HUES48 (cell line): Measurements from ENCODE around the gene CASQ2.

Source experiments
- H3K27ac ChIP-seq: one replicate; pipeline ENCODE4 v1.7.0; 2013; ENCODE audit warnings: low read depth, low read length, inconsistent platforms
- H3K27me3 ChIP-seq: 2 replicates; pipeline ENCODE4 v1.6.1; 2013; ENCODE audit warnings: mild to moderate bottlenecking, low read length; ENCODE audit not compliant: control insufficient read depth, insufficient read depth
- H3K36me3 ChIP-seq: 2 replicates; pipeline ENCODE4 v1.6.1; 2013; ENCODE audit warnings: low read length; ENCODE audit not compliant: control insufficient read depth, insufficient read depth
- H3K4me1 ChIP-seq: 2 replicates; pipeline ENCODE4 v1.6.1; 2013; ENCODE audit warnings: mild to moderate bottlenecking, low read length; ENCODE audit not compliant: control insufficient read depth, insufficient read depth
- H3K4me3 ChIP-seq: 2 replicates; pipeline ENCODE4 v1.5.1; 2013; ENCODE audit warnings: mild to moderate bottlenecking, low read depth, low read length
- H3K9ac ChIP-seq: 2 replicates; pipeline ENCODE4 v1.6.1; 2013; ENCODE audit warnings: mild to moderate bottlenecking, low read depth, low read length, moderate library complexity
- H3K9me3 ChIP-seq: 2 replicates; pipeline ENCODE4 v1.6.1; 2013; ENCODE audit warnings: low read length; ENCODE audit not compliant: control insufficient read depth, insufficient read depth

CASQ2 gene

DNA sequence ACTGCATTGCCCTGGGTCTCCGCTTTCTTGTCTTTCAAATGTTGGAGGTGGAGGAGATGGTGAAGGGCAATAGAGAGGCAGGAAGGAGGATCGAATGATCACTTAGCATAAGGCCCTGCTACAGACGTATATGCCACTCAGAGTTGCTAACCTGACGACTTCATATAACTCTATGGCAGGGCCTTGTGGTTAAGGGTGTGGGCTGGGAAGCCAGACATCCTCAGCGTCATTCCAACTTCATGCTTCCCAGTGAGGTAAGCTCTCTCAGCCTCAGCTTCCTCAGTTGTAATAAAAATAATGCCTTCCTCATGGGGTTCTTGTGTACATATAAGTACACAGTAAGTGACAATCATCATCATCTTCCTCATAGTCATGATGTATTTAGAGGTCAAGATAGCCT, 54.6 kb downstream of the CASQ2 start:
- Histone ChIP-seq H3K4me1 (peaks cover 7% of the 10 kb centered on the region; the same call in 1 of the 2 replicates), H3K9me3 (no peaks in the 10 kb centered on the region), H3K9ac (no peak overlapping the region), H3K27me3 (no peaks in the 10 kb centered on the region), H3K36me3 (no peaks in the 10 kb centered on the region), H3K27ac (peak overlapping the region; percentile 64), H3K4me3 (no peak overlapping the region)

DNA sequence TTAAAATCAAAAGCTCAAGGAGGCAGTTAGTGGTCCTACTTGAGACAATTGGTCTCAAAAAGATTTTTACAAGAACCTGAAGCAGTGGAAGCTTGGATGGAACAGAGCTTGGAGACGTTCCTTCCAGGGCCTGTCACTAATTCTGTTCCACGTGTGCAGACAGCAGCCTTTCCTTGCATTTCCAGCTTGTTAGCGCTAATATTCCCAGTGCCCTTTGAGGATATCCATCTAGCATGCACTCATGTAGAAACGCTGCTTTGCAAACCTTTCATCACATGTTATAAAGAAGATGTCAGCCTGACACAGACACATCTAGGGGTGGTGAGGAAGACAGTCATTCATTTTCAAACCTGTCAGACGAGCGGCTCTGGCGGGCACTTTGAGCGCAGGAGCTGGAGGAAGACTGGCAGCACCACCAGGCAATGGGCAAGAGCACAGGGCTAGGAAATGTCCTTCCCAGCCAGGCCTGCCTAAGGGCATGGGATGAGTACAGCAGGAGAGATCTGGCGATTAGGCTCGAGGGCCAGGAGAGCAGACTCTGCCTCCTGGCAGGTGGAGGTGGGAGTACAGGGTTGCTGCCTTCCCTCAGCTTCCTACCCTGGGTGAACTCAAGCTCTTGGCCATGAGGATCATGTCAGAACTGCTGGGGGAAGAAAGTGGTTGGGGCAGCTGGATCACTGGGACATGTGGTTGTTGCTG, 55.5 kb downstream of the CASQ2 start:
- Histone ChIP-seq H3K27ac (no peak overlapping the region), H3K4me1 (peaks cover 7% of the 10 kb centered on the region; the same call in 1 of the 2 replicates), H3K36me3 (no peaks in the 10 kb centered on the region), H3K9ac (no peak overlapping the region), H3K9me3 (no peaks in the 10 kb centered on the region), H3K4me3 (no peak overlapping the region), H3K27me3 (no peaks in the 10 kb centered on the region)

DNA sequence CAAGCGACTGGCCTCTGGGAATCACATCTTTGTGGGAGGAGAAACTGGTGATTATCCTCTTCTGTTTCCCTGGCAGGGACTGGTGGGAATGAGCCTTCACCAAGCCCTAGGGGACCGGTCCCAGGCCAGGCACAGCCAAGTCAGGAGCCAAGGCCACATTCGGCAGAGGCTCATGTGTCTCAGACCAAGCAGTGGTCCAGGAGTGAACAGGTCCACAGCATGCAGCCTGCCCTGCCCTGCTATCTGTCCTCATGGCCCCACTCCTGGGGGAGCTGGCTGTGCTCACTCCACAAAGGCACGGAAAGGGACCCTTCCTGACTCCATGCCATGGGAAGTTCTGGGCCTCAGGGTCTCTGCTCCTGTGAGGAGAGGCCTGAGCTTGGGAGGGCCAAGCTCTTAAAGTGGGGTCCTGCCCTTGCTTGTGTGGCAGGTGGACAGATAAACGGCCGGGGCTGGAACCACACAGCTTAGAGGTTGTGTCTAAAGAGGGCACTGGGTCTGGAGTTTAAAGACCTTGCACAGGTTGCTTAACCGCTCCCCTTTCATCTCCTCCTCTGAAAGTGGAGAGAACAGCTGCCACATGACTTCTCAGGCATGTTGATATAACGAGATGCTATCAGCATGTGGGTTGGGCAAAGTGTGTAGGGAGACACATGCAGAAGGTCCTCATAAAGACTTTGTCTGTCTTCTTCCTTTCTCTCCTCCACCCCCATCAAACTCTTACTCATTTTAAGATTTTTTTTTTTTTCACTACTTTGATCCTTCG, 57.5 kb downstream of the CASQ2 start:
- Histone ChIP-seq H3K36me3 (no peaks in the 10 kb centered on the region), H3K4me1 (peaks cover 12% of the 10 kb centered on the region), H3K27ac (no peak overlapping the region), H3K4me3 (no peak overlapping the region), H3K27me3 (no peaks in the 10 kb centered on the region), H3K9ac (no peak overlapping the region), H3K9me3 (no peaks in the 10 kb centered on the region)

DNA sequence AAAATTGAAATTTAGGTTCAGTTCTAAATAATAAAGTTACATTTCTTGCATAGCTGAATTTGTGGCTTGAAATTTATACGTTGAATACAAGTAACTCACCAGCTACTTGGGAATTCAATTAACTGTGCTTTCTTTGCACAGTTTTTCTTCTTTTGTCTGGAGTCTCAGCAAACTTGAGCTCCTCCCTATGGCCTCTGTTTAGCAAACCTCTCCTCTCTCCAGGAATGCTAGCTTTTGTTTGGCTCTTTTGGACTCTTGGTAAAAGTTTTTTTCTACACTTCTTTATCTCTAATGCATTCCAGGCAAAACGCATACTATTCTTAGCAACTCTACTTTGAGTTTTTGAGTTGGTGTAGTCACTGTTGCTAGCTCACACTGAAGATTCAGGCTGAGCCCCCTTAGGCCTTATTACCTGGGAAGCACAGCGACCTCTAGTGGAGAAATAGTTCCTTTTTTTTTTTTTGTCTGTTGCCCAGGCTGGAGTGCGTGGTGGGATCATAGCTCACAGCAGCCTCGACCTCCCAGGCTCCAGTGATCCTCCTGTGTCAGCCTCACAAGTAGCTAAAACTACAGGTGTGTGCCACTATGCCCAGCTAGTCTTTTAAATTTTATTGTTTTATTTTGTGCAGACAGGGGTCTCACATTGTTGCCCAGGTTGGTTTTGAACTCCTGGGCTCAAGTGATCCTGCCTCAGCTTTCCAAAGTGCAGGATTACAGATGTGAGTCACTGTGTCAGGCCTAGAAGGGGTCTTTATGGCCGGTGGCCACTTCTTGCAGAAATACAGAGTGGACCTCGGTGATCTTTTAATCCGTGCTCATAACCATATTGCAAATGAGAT, 61.7 kb downstream of the CASQ2 start:
- H3K4me3 ChIP-seq, result no peak overlapping the region
- H3K4me1 ChIP-seq, result peaks cover 5% of the 10 kb centered on the region; the same call in 1 of the 2 replicates
- H3K27ac ChIP-seq, result peak overlapping the region; percentile 10
- H3K36me3 ChIP-seq, result no peaks in the 10 kb centered on the region
- H3K9me3 ChIP-seq, result no peaks in the 10 kb centered on the region
- H3K27me3 ChIP-seq, result no peaks in the 10 kb centered on the region
- H3K9ac ChIP-seq, result no peak overlapping the region

DNA sequence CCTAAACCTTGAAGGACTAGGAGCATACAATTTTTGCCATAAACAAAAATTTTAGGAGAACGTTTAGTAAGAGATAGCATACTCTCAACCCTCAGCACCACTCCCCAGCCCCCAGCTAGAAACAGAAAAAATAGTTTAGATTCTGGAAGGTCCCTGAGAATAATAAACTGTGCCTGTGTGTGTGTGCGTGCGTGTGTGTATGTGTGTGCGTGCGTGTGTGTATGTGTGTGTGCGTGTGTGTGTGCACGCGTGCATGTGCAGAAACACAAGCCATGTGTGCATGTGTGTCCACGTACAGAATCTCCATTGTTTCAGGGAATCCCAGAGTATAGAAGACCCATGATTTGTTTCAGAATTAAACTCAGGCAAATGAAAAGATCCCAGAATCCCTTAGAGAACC, 62.6 kb downstream of the CASQ2 start:
- H3K4me1 ChIP-seq, result peaks cover 5% of the 10 kb centered on the region; the same call in 1 of the 2 replicates
- no peaks in the 10 kb centered on the region for H3K27me3 ChIP-seq
- no peaks in the 10 kb centered on the region for H3K36me3 ChIP-seq
- H3K4me3 ChIP-seq, result no peak overlapping the region
- H3K27ac ChIP-seq, result no peak overlapping the region
- H3K9me3 ChIP-seq, result no peaks in the 10 kb centered on the region
- no peak overlapping the region for H3K9ac ChIP-seq

DNA sequence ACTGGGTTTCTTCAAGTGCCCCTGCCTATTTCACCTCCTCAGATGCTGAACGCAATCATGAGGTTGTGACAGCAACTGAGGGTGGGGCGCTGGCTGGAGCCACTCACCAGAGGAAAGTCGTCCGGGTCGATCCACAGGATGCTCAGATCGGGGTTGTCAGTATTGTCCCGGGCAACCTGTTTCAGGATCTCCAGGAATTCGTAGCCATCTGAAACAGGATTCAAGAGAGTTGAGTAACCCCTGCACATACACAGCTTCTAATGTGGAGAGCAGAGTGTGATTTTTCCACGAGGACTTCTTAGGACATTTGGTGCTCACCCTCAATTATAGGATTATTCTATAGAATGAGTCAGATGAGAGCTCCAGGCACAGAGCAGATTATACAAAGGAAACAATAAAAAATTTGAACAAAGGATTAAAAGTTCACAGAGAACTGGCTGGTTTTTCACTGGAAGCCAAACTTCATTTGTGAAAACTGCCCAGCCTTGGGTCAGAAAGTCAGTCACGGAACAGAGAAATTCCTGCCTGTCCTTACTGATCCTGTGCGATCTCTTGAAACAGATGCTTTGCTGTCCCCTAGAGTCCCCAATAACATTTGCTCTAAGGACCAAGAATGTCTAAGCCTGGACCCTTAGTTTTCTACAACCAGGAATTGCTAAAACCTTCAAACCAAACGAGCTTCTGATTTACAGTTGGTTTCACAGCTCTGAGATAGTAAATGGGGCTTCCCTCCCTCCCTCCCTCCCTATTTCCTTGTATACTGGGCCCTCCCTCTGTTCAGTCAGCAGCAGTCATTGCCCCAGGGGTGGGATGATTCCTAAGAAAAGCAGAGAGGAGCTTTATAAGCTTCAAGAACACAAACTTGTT, 63.2 kb downstream of the CASQ2 start:
- H3K4me3 ChIP-seq, result no peak overlapping the region
- no peaks in the 10 kb centered on the region for H3K9me3 ChIP-seq
- no peaks in the 10 kb centered on the region for H3K36me3 ChIP-seq
- no peaks in the 10 kb centered on the region for H3K27me3 ChIP-seq
- no peak overlapping the region for H3K9ac ChIP-seq
- peaks cover 5% of the 10 kb centered on the region; the same call in 1 of the 2 replicates for H3K4me1 ChIP-seq
- H3K27ac ChIP-seq, result no peak overlapping the region

DNA sequence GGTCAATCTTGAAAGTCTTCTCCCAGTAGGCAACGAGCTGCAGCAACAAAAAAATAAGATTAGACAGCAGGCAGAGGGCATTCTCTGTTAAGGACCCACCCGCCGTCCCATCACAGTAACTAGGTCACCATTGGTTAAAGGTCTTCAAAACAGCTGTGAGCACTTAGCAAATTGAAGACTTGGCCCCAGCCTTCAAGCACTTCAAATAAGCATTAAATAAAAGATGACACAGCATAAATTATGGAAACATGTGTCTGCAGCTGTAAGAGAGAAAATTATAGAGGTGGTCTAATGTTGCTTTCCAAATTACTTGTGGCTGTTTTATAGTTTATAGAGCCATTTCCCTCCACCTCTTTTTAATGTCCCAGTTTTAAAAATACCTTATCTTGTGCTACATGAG, 65.6 kb downstream of the CASQ2 start:
- Histone ChIP-seq H3K36me3 (no peaks in the 10 kb centered on the region), H3K9me3 (no peaks in the 10 kb centered on the region), H3K27me3 (no peaks in the 10 kb centered on the region), H3K4me3 (no peak overlapping the region), H3K4me1 (peaks cover 5% of the 10 kb centered on the region; the same call in 1 of the 2 replicates), H3K9ac (no peak overlapping the region), H3K27ac (no peak overlapping the region)

DNA sequence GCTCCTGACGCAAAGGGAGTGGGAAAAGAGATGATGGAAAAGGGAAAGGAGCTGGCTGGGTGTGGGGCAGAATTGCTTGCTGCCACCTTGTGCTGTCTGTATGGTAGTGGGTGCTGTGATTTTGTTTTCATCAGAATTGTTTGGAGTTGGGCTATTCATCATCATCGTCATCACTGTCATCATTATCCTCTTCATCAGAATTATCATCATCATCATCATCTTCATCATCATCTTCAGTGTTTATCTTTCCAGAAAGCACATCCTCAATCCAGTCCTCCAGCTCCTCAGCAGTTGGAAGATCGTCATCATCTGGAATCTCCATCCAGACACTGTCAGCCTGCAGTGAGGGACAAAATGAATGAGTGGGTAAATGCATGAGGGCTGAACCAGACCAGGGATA, 67.4 kb downstream of the CASQ2 start:
- Histone ChIP-seq H3K9ac (no peak overlapping the region), H3K4me3 (no peak overlapping the region), H3K27ac (no peak overlapping the region), H3K27me3 (no peaks in the 10 kb centered on the region), H3K9me3 (no peaks in the 10 kb centered on the region), H3K4me1 (no peaks in the 10 kb centered on the region), H3K36me3 (no peaks in the 10 kb centered on the region)

DNA sequence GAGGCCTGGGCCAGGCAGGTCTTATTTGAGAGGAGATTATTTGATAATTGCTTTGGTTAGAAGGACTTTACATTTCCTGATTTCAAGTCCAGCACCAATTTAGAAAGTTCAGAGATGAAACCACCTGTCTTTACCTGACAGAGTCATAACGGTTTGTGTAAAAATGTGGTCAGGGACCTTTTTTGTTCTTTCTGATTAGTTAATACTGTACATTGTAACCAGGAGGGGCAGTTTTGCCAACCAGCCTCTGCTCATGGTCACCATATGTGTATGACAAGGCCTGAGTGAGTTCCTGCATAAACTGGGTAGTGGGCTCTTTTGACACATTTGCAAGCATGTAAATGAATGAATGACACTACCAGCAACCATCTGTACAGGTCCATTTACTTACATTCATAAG, 70.9 kb downstream of the CASQ2 start:
- H3K4me3 ChIP-seq, result no peak overlapping the region
- H3K27ac ChIP-seq, result no peak overlapping the region
- no peaks in the 10 kb centered on the region for H3K9me3 ChIP-seq
- H3K27me3 ChIP-seq, result no peaks in the 10 kb centered on the region
- no peaks in the 10 kb centered on the region for H3K36me3 ChIP-seq
- peaks cover 10% of the 10 kb centered on the region for H3K4me1 ChIP-seq
- H3K9ac ChIP-seq, result no peak overlapping the region

DNA sequence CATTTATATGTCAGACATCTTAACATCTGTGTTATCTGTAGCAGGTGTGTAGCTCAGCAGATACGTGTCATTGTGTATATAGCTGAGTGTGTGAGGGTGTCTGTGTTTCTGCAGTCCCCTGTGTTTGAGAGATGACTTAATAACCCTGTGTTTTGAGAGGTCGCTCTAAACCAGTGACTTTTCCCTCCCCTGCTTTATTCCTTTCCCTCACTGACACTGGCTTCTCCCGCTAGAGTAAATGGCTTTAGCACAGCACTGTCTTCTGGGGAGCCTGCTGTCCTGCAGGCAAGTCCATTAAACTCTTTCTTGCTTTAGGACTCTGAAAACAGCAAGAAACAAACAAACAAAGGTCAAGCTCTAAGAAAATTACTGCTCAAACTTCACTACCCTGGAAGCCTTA, 73.7 kb downstream of the CASQ2 start:
- Histone ChIP-seq H3K4me3 (no peak overlapping the region), H3K9ac (no peak overlapping the region), H3K36me3 (peaks cover 26% of the 10 kb centered on the region), H3K9me3 (no peaks in the 10 kb centered on the region), H3K27me3 (no peaks in the 10 kb centered on the region), H3K27ac (no peak overlapping the region), H3K4me1 (peaks cover 10% of the 10 kb centered on the region)
